Embryonic facial prominence (tissue), 1 donor: ENCODE results near the gene MUC5AC.
"Not testable (repeated sequence)": the region's sequence is repeated elsewhere in the genome, so short reads cannot be mapped to it uniquely, and the experiment has no call there.

Experiments used
- DNase-seq: peaks from one replicate; pipeline ENCODE4 v3.0.0-alpha.2; 2016; ENCODE audit errors: extremely low spot score

MUC5AC gene

DNA sequence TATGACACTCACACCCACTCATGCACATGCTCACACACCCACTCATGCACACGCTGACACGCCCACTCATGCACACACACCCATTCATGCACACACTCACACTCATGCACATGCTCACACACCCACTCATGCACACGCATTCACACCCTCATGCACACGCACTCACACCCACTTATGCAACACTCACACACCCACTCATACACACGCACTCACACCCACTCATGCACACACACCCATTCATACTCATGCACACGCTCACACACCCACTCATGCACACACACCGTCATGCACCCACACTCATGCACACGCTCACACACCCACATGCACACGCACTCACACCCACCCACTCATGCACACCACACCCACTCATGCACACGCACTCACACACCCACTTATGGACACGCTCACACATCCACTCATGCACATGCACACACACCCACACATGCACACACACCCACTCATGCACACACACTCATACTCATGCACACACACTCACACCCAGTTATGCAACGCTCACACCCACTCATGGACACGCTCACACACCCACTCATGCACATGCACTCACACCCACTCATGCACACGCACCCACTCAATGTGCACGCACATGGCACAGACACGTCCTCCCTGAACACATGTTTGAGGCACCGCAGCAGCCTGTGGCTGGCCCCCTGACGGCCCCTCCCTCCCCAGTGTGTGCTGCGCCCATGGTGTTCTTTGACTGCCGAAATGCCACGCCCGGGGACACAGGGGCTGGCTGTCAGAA is 17.9 kb downstream of the MUC5AC start:
- no peak for DNase-seq

DNA sequence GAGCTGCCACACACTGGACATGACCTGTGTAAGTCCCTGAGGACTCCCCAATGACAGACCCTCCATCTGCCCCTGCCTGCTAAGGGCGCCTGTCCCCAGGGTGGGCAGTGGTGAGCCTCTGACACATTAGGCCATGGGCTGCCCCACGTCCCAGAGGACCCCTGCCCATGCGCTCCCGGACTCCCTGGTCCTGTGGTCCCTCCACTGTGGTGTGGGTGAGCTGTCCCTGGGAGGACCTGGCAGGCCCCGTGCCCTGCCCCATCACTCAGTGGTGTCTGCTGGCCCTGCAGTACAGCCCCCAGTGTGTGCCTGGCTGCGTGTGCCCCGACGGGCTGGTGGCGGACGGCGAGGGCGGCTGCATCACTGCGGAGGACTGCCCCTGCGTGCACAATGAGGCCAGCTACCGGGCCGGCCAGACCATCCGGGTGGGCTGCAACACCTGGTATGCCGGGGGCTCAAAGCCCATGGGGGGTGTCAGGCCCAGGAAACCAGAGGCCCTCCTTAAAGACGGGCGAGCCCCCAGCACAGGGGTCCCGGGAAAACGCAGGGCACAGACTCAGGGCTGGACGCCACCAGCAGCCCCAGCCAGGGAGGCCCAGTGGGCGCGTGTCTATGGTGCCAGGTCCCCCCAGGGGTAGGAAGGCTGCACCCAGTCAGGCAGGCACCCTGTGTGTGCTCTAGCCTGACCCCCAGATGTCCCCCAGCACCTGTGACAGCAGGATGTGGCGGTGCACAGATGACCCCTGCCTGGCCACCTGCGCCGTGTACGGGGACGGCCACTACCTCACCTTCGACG is 18.7 kb downstream of the MUC5AC start:
- no peak for DNase-seq

GRCh38 chr11:1177020-1177770 is 19.4 kb downstream of the MUC5AC start:
- DNase-seq: no peak

- DNase-seq: no peak
These were observed 20.0 kb downstream of the MUC5AC start for GRCh38 chr11:1177771-1178090.

GRCh38 chr11:1178201-1178885 is 20.6 kb downstream of the MUC5AC start:
- DNase-seq: no peak

- no peak for DNase-seq
These were observed 21.2 kb downstream of the MUC5AC start for GRCh38 chr11:1178906-1179305.

GRCh38 chr11:1179641-1180040 is 21.9 kb downstream of the MUC5AC start:
- no peak for DNase-seq

DNA sequence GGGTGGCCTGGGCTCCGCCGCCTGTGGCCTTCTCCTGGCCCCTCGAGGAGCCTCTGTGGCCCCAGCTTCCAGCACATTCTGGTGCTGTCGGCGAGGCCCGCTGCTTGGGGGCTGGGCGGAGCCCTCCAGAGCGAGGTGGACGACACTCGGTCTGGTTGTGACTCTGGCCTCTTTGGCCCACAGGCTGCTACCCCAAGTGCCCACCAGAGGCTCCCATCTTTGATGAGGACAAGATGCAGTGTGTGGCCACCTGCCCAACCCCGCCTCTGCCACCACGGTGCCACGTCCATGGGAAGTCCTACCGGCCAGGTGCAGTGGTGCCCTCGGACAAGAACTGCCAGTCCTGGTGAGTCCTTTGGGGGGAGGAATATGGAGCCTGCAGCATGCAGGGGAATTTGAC is 22.4 kb downstream of the MUC5AC start:
- DNase-seq: no peak

DNA sequence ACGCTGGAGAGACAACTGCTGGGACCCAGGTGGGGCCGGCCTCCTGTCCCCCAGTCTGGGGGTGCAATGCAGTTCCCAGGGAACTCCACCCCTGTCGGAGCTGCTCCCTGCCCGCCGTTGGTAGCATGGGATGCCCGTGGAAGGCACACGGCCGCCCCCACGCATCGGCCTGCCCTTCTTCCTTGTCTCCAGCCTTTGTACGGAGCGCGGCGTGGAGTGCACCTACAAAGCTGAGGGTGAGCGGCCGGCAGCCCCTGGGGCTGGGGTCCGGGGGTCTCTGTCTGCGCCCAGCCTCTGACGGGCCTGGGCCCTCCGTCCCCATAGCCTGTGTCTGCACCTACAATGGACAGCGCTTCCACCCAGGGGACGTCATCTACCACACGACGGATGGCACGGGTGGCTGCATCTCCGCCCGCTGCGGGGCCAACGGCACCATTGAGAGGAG is 23.2 kb downstream of the MUC5AC start:
- DNase-seq: no peak

DNA sequence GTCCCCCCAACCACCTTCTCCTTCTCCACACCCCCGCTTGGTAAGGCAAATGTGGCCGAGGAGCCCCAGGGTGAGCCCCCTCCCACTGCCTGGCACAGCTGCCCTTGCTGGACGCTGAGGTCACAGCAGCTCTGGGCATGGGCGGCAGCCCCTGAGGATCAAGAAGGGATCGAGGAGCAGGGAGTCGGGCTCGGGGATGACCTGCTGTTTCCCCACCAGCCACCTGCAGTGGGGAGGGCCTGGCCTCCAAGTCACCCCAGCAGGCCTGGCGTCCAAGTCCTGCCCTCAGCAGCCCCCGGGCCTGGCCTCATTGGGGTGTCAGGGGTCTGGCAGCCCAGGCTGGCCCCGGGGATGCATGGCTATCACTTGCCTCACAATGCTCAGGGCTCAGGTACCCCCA is 23.7 kb downstream of the MUC5AC start:
- DNase-seq: no peak

DNA sequence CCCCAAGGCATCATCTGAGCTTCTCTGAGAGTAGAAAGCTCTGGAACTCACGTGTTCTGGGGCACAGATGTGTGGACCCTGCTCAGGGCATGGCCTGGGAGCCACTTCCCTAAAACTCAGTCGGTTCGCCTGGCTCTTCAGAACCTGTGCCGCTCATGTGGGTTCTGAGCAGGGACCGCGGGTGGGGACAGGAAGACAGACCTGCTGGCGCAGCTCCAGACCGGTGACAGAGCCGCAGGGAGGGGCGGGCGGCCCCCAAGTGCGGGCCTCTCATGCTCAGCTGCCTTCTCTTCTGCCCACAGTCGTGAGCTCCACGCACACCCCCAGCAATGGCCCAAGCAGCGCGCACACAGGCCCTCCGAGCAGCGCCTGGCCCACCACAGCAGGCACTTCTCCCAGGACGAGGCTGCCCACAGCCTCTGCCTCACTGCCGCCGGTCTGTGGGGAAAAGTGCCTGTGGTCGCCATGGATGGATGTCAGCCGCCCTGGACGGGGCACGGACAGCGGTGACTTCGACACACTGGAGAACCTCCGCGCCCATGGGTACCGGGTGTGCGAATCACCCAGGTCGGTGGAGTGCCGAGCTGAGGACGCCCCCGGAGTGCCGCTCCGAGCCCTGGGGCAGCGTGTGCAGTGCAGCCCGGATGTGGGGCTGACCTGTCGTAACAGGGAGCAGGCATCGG is 24.2 kb downstream of the MUC5AC start:
- DNase-seq: no peak

DNA sequence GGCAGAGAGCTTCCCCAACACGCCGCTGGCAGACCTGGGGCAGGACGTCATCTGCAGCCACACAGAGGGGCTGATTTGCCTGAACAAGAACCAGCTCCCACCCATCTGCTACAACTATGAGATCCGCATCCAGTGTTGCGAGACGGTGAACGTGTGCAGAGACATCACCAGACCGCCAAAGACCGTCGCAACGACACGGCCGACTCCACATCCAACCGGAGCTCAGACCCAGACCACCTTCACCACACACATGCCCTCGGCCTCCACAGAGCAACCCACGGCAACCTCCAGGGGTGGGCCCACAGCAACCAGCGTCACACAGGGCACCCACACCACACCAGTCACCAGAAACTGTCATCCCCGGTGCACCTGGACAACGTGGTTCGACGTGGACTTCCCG is 26.4 kb downstream of the MUC5AC start:
- DNase-seq: not testable (repeated sequence)

GRCh38 chr11:1188451-1189130 is 30.8 kb downstream of the MUC5AC start:
- not testable (repeated sequence) for DNase-seq

- not testable (repeated sequence) for DNase-seq
These were observed 32.1 kb downstream of the MUC5AC start for GRCh38 chr11:1189816-1190215.

DNA sequence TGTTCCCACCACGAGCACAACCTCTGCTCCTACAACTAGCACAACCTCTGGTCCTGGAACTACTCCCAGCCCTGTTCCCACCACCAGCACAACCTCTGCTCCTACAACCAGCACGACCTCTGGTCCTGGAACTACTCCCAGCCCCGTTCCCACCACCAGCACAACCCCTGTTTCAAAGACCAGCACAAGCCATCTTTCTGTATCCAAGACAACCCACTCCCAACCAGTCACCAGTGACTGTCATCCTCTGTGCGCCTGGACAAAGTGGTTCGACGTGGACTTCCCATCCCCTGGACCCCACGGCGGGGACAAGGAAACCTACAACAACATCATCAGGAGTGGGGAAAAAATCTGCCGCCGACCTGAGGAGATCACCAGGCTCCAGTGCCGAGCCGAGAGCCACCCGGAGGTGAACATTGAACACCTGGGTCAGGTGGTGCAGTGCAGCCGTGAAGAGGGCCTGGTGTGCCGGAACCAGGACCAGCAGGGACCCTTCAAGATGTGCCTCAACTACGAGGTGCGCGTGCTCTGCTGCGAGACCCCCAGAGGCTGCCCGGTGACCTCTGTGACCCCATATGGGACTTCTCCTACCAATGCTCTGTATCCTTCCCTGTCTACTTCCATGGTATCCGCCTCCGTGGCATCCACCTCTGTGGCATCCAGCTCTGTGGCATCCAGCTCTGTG is 34.2 kb downstream of the MUC5AC start:
- not testable (repeated sequence) for DNase-seq

- no peak for DNase-seq
These were observed 35.1 kb downstream of the MUC5AC start for GRCh38 chr11:1192741-1193325.

DNA sequence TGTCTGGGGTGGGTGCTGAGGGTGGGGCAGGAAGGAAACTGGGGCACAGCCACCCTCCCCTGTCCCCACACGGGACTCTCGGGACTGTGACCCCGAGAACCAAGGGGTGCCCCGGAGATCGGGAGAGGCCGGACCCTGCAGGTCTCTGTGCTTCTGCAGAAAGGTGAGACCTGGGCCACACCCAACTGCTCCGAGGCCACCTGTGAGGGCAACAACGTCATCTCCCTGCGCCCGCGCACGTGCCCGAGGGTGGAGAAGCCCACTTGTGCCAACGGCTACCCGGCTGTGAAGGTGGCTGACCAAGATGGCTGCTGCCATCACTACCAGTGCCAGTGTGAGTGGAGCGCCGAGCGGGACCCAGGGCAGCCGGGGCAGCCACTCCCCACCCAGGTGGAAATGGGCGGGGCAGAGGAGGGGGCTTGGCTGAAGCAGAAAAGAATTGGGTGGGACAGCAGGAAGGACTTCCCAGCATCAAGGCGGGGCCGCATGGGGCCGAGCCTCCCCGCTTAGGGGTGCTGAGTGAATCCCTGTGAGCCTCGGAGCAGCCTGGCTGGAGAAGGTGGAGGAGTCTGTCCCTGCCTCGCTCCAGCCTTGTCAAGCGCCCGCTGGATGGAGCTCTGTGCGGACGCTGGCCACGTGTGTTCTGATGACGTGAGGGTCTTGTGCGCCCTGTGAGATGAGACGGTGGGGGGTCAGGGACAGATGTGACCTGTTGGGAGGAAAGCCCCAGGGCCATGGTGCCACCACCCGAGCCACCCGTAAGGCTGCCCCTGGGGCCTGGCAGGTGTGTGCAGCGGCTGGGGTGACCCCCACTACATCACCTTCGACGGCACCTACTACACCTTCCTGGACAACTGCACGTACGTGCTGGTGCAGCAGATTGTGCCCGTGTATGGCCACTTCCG is 35.8 kb downstream of the MUC5AC start:
- no peak for DNase-seq

DNA sequence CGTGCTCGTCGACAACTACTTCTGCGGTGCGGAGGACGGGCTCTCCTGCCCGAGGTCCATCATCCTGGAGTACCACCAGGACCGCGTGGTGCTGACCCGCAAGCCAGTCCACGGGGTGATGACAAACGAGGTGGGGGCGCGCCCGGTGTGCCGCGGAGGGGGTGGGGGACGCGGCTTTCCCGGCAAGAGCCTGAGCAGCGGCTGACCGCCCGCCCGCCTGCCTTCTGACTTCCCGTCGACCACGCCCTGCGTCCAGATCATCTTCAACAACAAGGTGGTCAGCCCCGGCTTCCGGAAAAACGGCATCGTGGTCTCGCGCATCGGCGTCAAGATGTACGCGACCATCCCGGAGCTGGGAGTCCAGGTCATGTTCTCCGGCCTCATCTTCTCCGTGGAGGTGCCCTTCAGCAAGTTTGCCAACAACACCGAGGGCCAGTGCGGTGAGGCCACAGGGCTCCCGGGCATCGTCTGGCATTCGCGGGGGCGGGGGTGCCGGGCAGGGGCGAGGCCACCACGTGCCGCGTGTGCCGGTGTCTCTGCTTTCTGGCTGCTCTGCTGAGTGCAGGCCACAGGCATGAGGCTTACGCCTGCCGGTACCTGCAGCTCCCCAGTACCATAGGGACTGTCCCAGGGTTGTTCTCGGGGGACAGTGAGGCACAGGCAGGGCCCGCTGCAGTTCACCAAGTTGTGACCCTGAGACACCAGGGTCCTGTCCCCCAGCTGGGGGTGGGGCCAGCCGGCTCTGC is 36.7 kb downstream of the MUC5AC start:
- DNase-seq: no peak
